H1 (cell line): ENCODE results near the gene ATG16L1. TPM values are rescaled to one million over a fixed set of nuclear protein-coding genes. Genes with fewer than 3 reads are reported as not detected.

Source experiments
- BCL11A ChIP-seq, 2 experiments: IDR thresholded peaks; one replicate each; pipeline ENCODE4 v1.6.1; 2011; ENCODE audit warnings: low read depth in 2 of 2, low read length in 2 of 2, mild to moderate bottlenecking in 2 of 2
- CREB1 ChIP-seq: IDR thresholded peaks from 2 replicates; pipeline ENCODE4 v1.6.1; 2012; ENCODE audit warnings: inconsistent platforms
- SRF ChIP-seq: IDR thresholded peaks from 2 replicates; pipeline ENCODE4 v1.6.1; 2011; ENCODE audit warnings: mild to moderate bottlenecking, low read depth, low read length, moderate library complexity
- polyA plus RNA-seq, 7 experiments: library from polyadenylated mRNA; depleted of rRNA in 3 of 7; stranded (reverse) in 5 of 7; unstranded in 2 of 7; fragments of >200 nt in 5 of 7; fragments of 200-250 nt in 2 of 7; gene quantifications; 1 replicate in 5 of 7; 2 replicates in 1 of 7; 4 replicates in 1 of 7; pipeline versions ENCODE4 v1.2.1 to v1.2.3, GENCODE V29; 2011 to 2013; ENCODE audit warnings: missing spikeins in 2 of 7, mixed read lengths in 2 of 7
- total RNA-seq: library from RNA; stranded (reverse); fragmentation: NEBNext Ultra II Directional; extraction: Animal tissue kit (Norgen Biotek cat#: 25700); gene quantifications from 2 replicates; pipeline ENCODE4 v1.2.1, GENCODE V29; 2021
- TF ChIP-seq, protein P1 (sequence below), 3 experiments: IDR thresholded peaks; 1 replicate in 2 of 3; 2 replicates in 1 of 3; pipeline versions ENCODE4 v1.5.1 to v1.6.1; 2011; ENCODE audit warnings: low read length in 3 of 3, mild to moderate bottlenecking in 3 of 3, inconsistent platforms in 2 of 3, low read depth in 1 of 3, moderate library complexity in 1 of 3; ENCODE audit not compliant: insufficient read depth in 1 of 3; ENCODE audit errors: control extremely low read depth in 1 of 3

Gene ATG16L1
- total and polyA plus RNA-seq, 2 of the 8 experiments (the other 6 are each of a cell fraction or from before 2014, with no cell fraction given), result 18.3 to 31.0 TPM

DNA sequence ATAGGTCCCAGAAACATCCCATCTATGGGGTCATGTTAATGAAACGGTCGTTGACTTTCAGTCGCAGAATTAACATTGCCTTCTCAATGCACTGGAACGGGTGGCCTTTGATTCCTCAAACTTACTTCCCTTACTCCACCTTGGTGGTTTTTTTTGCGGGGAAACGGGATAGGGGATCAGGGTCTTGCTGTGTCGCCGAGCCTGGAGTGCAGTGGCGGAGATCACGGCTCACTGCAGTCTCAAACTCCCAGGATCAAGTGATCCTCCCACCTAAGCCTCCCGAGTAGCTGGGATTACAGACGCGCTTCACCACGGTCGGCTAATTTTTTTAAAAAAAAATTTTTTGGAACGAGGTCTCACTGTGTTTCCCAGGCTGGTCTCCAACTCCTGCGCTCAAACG lies 754 bp downstream of the ATG16L1 start (continued):
- TF ChIP-seq CREB1, result no peak
- TF ChIP-seq SRF, result no peak
- TF ChIP-seq, protein P1, sequence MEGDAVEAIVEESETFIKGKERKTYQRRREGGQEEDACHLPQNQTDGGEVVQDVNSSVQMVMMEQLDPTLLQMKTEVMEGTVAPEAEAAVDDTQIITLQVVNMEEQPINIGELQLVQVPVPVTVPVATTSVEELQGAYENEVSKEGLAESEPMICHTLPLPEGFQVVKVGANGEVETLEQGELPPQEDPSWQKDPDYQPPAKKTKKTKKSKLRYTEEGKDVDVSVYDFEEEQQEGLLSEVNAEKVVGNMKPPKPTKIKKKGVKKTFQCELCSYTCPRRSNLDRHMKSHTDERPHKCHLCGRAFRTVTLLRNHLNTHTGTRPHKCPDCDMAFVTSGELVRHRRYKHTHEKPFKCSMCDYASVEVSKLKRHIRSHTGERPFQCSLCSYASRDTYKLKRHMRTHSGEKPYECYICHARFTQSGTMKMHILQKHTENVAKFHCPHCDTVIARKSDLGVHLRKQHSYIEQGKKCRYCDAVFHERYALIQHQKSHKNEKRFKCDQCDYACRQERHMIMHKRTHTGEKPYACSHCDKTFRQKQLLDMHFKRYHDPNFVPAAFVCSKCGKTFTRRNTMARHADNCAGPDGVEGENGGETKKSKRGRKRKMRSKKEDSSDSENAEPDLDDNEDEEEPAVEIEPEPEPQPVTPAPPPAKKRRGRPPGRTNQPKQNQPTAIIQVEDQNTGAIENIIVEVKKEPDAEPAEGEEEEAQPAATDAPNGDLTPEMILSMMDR (IDR thresholded peaks at IDR 0.05; ENCODE audit: control extremely low read depth in 1 of 3, insufficient read depth in 1 of 3, low read depth in 1 of 3, low read length in 3 of 3), result no peak
- TF ChIP-seq BCL11A (IDR thresholded peaks at IDR 0.05; ENCODE audit: low read depth in 2 of 2, low read length in 2 of 2), result no peak
